ENCODE measurements around the gene TAS1R2.
"Not testable (repeated sequence)": the region's sequence is repeated elsewhere in the genome, so short reads cannot be mapped to it uniquely, and the experiment has no call there.

TAS1R2 gene

DNA sequence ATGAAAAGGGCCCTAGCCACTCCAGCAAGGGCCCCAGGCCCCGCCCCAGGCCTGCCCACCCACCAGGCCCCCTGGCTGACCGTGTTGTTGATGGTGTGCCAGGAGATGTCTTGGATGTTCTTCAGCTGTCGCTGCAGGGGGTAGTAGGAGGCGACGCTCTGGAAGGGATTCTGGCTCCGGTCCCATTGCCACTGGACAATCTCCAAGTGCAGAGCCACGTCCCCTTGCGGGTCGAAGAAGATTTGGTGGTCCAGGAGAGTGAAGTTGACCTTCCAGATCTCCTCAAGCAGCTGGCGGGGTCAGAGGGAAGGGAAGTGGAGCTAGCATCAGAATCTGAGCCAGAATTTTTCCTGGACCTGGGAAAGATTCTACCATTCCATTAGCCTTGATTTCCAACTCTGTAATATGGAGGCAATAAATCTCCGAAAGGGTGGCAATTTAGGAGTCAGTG, 10.2 kb downstream of the TAS1R2 start:
- TF ChIP-seq, protein P1, sequence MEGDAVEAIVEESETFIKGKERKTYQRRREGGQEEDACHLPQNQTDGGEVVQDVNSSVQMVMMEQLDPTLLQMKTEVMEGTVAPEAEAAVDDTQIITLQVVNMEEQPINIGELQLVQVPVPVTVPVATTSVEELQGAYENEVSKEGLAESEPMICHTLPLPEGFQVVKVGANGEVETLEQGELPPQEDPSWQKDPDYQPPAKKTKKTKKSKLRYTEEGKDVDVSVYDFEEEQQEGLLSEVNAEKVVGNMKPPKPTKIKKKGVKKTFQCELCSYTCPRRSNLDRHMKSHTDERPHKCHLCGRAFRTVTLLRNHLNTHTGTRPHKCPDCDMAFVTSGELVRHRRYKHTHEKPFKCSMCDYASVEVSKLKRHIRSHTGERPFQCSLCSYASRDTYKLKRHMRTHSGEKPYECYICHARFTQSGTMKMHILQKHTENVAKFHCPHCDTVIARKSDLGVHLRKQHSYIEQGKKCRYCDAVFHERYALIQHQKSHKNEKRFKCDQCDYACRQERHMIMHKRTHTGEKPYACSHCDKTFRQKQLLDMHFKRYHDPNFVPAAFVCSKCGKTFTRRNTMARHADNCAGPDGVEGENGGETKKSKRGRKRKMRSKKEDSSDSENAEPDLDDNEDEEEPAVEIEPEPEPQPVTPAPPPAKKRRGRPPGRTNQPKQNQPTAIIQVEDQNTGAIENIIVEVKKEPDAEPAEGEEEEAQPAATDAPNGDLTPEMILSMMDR (IDR thresholded peaks at IDR 0.05; ENCODE audit: control insufficient read depth, extremely low read depth, insufficient read depth): no peak
- no peak overlapping the region for H3K4me3 ChIP-seq (ENCODE audit: low read depth, low read length)
- no peak for DNase-seq (ENCODE audit: low read depth)

DNA sequence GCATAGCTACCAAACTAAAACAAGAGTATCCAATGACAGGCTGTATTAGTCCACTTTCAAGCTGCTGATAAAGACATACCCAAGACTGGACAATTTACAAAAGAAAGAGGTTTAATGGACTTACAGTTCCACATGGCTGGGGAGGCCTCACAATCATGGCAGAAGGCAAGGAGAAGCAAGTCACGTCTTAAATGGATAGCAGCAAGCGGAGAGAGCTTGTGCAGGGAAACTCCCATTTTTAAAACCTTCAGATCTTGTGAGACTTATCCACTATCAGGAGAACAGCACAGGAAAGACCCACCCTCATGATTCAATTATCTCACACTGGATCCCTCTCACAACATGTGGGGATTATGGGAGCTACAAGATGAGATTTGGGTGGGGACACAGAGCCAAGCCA, 11.7 kb downstream of the TAS1R2 start:
- not testable (repeated sequence) for H3K4me3 ChIP-seq (ENCODE audit: low read depth, low read length); DNase-seq (ENCODE audit: low read depth)

DNA sequence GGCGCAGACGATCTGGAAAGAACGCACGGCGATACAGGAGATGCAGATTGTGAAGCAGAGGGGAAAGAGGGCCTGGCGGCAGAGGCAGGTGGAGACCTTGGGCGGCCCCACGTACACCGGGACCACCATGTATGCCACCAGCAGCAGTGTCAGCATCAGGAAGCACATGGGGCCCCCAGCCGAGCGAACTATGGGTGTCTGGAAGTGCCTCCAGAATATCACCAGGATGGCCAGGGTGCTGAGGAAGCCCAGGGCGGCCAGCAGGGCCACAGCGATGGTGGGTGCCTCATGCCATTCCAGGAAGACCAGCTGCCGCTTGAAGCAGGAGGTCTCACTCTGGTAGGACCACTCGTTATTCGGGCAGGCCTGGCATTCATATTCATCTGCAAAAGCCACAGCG, 19.3 kb downstream of the TAS1R2 start:
- DNase-seq (ENCODE audit: low read depth): no peak
- H3K4me3 ChIP-seq (ENCODE audit: low read depth, low read length): no peak overlapping the region
- TF ChIP-seq, protein P1 (IDR thresholded peaks at IDR 0.05; ENCODE audit: control insufficient read depth, extremely low read depth, insufficient read depth): no peak

DNA sequence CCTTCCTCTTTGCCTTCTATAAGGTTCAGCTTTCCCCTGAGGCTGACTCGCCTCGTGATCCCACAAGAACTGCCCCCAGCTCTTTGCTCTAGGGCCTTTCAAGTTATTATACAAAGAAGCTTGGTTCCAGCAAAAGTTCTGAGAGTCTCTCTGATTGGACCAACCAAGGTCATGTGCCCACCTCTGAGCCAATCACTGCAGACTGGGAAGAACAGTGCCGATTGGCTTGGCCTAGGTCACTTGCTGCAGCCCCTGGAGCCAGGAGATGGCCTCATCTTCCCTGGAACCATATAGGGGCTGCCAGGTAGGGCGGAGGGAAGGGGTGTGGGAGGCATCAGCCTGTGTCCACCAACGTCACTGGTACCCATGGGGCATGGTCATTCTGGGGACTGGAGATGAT, 22.8 kb downstream of the TAS1R2 start:
- H3K4me3 ChIP-seq (ENCODE audit: low read depth, low read length): no peak overlapping the region
- no peak for DNase-seq (ENCODE audit: low read depth)
- TF ChIP-seq, protein P1 (IDR thresholded peaks at IDR 0.05; ENCODE audit: control insufficient read depth, extremely low read depth, insufficient read depth): no peak

DNA sequence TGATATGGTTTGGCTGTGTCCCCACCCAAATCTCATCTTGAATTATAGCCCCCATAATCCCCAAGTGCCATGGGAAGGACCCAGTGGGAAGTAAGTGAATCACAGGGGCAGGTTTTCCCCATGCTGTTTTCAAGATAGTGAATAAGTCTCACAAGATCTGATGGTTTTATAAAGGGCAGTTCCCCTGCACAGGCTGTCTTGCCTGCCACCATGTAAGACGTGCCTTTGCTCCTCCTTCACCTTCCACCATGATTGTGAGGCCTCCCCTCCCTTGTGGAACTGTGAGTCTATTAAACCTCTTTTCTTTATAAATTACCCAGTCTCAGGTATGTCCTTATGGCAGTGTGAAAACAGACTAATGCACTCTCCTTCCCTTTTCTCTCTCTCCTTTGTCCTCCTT, 27.1 kb downstream of the TAS1R2 start:
- not testable (repeated sequence) for DNase-seq (ENCODE audit: low read depth); H3K4me3 ChIP-seq (ENCODE audit: low read depth, low read length)

DNA sequence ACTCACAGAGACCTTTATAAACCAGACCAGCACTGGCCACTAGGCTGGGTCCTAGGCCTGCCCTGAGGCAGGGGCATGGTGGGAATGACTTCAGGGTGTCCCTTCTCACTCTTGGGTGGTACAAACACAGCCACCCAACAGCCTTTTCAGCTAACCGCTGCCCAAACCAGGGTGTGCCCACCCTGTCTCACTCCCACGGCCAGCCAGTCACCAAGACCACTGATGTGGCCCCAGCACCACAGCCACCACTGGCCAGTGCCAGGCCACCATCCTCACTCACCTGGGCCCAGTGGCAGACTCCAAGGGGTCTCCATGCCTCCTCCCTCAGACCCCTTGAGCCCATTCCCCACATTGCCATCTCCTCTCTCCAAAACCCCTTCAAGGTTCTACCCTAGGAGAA, 27.8 kb downstream of the TAS1R2 start:
- TF ChIP-seq, protein P1 (IDR thresholded peaks at IDR 0.05; ENCODE audit: control insufficient read depth, extremely low read depth, insufficient read depth): no peak
- DNase-seq (ENCODE audit: low read depth): no peak
- no peak overlapping the region for H3K4me3 ChIP-seq (ENCODE audit: low read depth, low read length)

DNA sequence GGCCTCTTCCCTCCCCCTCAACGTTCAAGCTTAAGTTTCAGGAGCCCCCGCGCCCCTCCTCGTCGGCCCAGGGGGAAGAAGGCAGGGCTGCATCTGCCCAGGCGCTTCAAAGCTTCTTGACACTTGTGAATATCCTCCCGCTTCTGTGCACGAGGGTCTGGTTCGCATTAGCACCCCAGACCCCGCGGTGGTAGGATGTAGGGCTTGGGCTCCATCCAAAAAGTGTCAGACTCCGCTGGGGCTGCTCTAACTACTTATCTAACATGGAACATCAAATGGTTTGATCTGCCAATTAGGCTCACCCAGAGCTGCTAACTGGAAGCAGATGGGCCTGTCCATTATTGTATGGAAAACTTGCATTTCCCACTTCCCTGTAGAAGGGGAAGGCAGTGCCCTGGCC, 28.9 kb downstream of the TAS1R2 start:
- DNase-seq (ENCODE audit: low read depth): no peak
- TF ChIP-seq, protein P1 (IDR thresholded peaks at IDR 0.05; ENCODE audit: control insufficient read depth, extremely low read depth, insufficient read depth): no peak
- no peak overlapping the region for H3K4me3 ChIP-seq (ENCODE audit: low read depth, low read length)

DNA sequence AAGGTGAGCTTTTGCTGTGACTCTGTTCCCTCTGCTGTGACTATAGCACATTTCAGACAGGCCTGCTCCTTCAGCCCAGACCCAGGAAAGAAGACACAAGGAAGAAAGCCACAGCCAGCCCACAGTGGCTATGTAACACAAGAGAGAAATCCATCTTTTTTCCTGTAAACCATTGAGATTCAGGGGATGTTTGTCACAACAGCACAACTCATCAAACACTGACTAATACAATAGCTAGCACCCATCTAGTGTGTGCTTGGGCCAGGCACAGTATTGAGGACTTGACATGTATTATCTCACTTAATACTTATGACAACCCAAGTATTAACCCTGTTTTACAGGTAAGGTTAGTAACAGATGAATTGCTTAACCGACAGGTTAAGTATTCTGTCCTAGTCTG, 29.8 kb downstream of the TAS1R2 start:
- TF ChIP-seq, protein P1 (IDR thresholded peaks at IDR 0.05; ENCODE audit: control insufficient read depth, extremely low read depth, insufficient read depth): no peak
- no peak for DNase-seq (ENCODE audit: low read depth)
- H3K4me3 ChIP-seq (ENCODE audit: low read depth, low read length): no peak overlapping the region
